Measurements from ENCODE around the gene CSGALNACT2. TPM values are rescaled to one million over a fixed set of nuclear protein-coding genes. Genes with fewer than 3 reads are reported as not detected.

The CSGALNACT2 gene
- total RNA-seq, 1 donor from 2014 or later: 30.3 TPM

DNA sequence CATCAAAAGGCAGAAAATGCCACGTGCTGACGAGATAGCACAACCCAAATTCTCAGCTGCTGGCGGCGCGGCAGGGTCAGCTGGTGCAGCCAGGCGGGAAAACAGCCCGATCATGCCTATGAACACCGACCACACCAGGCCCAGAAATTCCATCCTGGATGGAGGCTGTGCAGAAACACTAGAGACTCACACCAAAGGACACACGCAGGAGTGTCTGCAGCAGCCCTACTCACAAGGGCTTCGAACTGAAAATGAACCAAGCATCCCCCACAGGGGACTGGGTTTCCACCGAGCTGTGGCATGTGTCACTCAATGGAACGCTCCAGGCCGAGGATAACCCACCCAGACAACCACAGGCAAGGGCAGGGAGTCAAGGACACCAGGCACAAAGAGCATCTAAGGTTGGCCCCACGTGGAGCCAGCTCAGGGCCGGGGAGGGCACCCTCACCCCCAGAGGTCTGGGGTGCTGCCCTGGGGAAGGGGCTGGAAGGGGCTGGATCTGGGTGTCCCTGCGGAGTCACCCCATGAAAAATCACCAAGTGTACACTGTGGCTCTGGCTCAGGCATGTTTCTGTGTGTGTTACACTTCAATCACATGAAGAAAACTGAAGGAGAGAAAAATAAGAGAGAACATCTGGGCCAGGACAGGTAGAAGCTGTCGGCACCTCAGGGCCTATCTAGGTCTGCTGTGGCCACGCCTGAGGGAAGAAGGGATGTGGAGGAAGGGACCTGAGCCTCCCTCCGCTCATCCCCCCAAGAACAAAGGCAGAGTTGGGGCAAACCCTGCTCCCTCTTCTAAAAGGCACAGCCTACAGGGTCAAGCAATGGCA is 95.6 kb downstream of the CSGALNACT2 start:
- H3K27me3 Mint-ChIP-seq (ENCODE audit: insufficient read depth): peaks cover 21% of the 10 kb centered on the region
- H3K9me3 Mint-ChIP-seq: no peaks in the 10 kb centered on the region
- no peak overlapping the region for H3K4me3 Mint-ChIP-seq
- no peak for DNase-seq (ENCODE audit: low spot score)
- H3K4me1 Mint-ChIP-seq (ENCODE audit: low read depth): peaks cover 16% of the 10 kb centered on the region
- H3K36me3 Mint-ChIP-seq (ENCODE audit: low read depth): no peaks in the 10 kb centered on the region
- no peak overlapping the region for H3K27ac Mint-ChIP-seq
- intact Hi-C loops (cut with micrococcal nuclease): no loop called here

- Mint-ChIP-seq H3K27ac (no peak overlapping the region), H3K4me1 (ENCODE audit: low read depth) (peaks cover 14% of the 10 kb centered on the region), H3K4me3 (no peak overlapping the region), H3K36me3 (ENCODE audit: low read depth) (no peaks in the 10 kb centered on the region), H3K27me3 (ENCODE audit: insufficient read depth) (peaks cover 16% of the 10 kb centered on the region), H3K9me3 (peaks cover 5% of the 10 kb centered on the region)
- intact Hi-C loops (cut with micrococcal nuclease): no loop called here
- no peak for DNase-seq (ENCODE audit: low spot score)
Measured at GRCh38 chr10:43234471-43235041, 96.3 kb downstream of the CSGALNACT2 start.

Other genes with a start within 250 kb of the CSGALNACT2 start
- gene RET, start 61.4 kb upstream of the CSGALNACT2 start, total RNA-seq: 0.27 and 0.31 TPM in 2 replicates
- 0.78 and 2.0 TPM in 2 replicates for gene RASGEF1A, start 128.6 kb downstream of the CSGALNACT2 start, total RNA-seq
- gene FXYD4, start 233.2 kb downstream of the CSGALNACT2 start, total RNA-seq: 0.44 TPM in 1 of 2 replicates, not detected in the other